ENCODE measurements around the gene QSOX2. TPM values are rescaled to one million over a fixed set of nuclear protein-coding genes. Genes with fewer than 3 reads are reported as not detected.
A peak's percentile ranks its signal among the peaks of the same experiment; 100 is the strongest.

The QSOX2 gene
- 19.0 TPM for polyA plus RNA-seq (2013)

DNA sequence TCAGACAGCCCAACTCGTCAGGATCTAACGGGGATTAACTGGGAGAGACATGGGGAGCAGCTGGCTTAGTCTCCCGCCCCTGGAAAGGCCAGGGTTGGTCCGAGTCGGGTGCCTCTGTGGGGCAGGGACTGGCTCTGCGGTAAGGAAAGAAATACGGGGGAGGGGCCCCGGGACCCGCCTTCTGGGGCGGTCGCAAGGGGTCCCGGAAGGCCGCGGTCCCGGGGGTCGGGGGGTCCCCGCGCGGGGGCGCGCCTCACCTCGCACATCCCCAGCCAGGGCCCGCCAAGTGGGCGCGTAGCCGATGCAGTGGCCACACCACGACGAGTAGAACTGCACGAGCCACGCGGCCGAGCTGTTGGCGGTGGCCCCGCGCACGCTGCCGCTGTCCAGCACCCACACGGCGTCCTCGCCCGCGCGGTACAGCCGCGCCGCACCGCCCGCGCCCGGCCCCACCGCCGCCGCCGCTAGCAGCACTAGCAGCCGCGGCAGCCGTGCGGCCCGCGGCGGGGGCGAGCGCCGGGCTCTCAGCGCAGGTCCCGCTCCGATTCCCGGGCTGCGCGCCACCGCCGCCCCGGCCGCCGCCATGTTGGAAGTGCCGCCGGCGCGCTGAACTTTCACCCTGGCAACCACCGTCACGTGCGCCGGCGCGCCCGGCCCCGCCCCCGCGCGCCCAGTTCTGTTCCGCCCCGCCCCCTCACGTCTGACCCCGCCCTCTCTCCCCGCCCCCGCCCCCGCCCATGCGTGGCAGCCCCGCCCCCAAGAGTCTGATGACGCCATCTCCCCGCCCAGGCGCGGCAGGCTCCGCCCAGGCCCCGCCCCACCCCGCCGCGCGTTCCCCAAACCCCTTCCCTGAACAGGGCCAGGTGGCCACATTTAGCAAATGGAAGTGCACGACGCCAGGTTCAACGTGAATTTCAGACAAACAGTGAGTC lies at the start of gene QSOX2:
Gene QSOX2 (minus strand): TSS at position 594 of the 932 bp plus-strand sequence. CDS start 9 bp downstream, at position 585.
- no peaks in the 10 kb centered on the region for H3K9me3 ChIP-seq (ENCODE audit: control extremely low read depth in 1 of 5, control insufficient read depth in 4 of 5, insufficient read depth in 2 of 5, low read depth in 1 of 5, low read length in 4 of 5)
- H3K36me3 ChIP-seq (ENCODE audit: control insufficient read depth in 4 of 4, insufficient read depth in 4 of 4, low read length in 3 of 4), result peaks cover 0 to 21% (median 2%) of the 10 kb centered on the region in 4 experiments
- ChIA-PET POLR2A (interaction anchor here (0.8 kb wide), 1 partner anchor 1165 kb away, joined by 3 read pairs; no protein-coding TSS in a partner anchor), CTCF (interaction anchor here (1.6 to 2.5 kb wide), 2 partner anchors 12 to 21 kb away, joined by 4 to 7 read pairs; no protein-coding TSS in a partner anchor)
- peaks cover 0 to 2% (median 0%) of the 10 kb centered on the region in 5 experiments for H3K27me3 ChIP-seq (replicated peaks in 2 of 5; ENCODE audit: control insufficient read depth in 4 of 5, insufficient read depth in 5 of 5, low read length in 4 of 5)
- peak; percentile 77 to 85 (median 82) for DNase-seq
- peaks cover 16 to 32% (median 24%) of the 10 kb centered on the region in 4 experiments for H3K4me1 ChIP-seq (ENCODE audit: control extremely low read depth in 1 of 4, control insufficient read depth in 4 of 4, insufficient read depth in 4 of 4, low read length in 3 of 4)
- 0% methylated on average over 77 of the region's 112 CpGs for WGBS (ENCODE audit: insufficient coverage)
- H3K27ac ChIP-seq (ENCODE audit: insufficient read depth in 1 of 2, low read depth in 1 of 2, low read length in 2 of 2, poor library complexity in 1 of 2, severe bottlenecking in 2 of 2), result peak within 1 kb of the TSS in 1 of 2 experiments; percentile 63
- H3K4me3 ChIP-seq (ENCODE audit: control insufficient read depth in 1 of 7, extremely low read depth in 1 of 7, insufficient read depth in 4 of 7, low read depth in 2 of 7, low read length in 6 of 7), result peak within 1 kb of the TSS; percentile 58 to 92 (median 80)

GRCh38 chr9:136295055-136295454 lies 49.4 kb upstream of the QSOX2 start:
- no peak overlapping the region for H3K4me3 ChIP-seq (ENCODE audit: control insufficient read depth in 1 of 7, extremely low read depth in 1 of 7, insufficient read depth in 4 of 7, low read depth in 2 of 7, low read length in 6 of 7)
- peaks cover 0 to 18% (median 10%) of the 10 kb centered on the region in 4 experiments for H3K4me1 ChIP-seq (ENCODE audit: control extremely low read depth in 1 of 4, control insufficient read depth in 4 of 4, insufficient read depth in 4 of 4, low read length in 3 of 4)
- over 99% methylated on average over 16 of the region's 16 CpGs for WGBS (ENCODE audit: insufficient coverage)
- ChIA-PET CTCF (interaction anchor here (0.8 kb wide), 1 partner anchor 24 kb away, joined by 3 read pairs; no protein-coding TSS in a partner anchor), POLR2A (no interaction called here)
- H3K9me3 ChIP-seq (ENCODE audit: control extremely low read depth in 1 of 5, control insufficient read depth in 4 of 5, insufficient read depth in 2 of 5, low read depth in 1 of 5, low read length in 4 of 5), result no peaks in the 10 kb centered on the region
- no peaks in the 10 kb centered on the region for H3K27me3 ChIP-seq (replicated peaks in 2 of 5; ENCODE audit: control insufficient read depth in 4 of 5, insufficient read depth in 5 of 5, low read length in 4 of 5)
- H3K36me3 ChIP-seq (ENCODE audit: control insufficient read depth in 4 of 4, insufficient read depth in 4 of 4, low read length in 3 of 4), result no peaks in the 10 kb centered on the region
- no peak for DNase-seq
- H3K27ac ChIP-seq (ENCODE audit: insufficient read depth in 1 of 2, low read depth in 1 of 2, low read length in 2 of 2, poor library complexity in 1 of 2, severe bottlenecking in 2 of 2), result no peak overlapping the region

DNA sequence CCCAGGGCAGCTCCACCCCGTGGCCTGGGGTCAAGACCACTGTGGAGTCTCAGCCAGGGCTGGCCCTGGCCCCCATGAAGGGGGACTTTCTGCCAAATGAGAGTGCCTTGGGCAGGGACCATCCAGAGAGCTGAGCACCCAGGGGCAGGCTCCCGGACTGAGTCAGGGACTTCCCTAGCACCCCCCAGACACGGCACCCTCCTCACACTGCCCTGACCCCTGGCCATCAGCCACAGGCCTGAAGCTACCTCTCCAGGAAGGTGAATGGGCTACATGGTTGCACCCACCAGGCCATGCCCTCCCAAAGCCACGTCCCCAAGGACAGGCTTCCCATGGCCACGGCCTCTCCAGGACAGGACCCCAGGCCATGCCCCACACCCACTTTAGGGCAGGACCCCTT lies 48.8 kb upstream of the QSOX2 start:
- Histone ChIP-seq H3K9me3 (ENCODE audit: control extremely low read depth in 1 of 5, control insufficient read depth in 4 of 5, insufficient read depth in 2 of 5, low read depth in 1 of 5, low read length in 4 of 5) (no peaks in the 10 kb centered on the region), H3K4me3 (ENCODE audit: control insufficient read depth in 1 of 7, extremely low read depth in 1 of 7, insufficient read depth in 4 of 7, low read depth in 2 of 7, low read length in 6 of 7) (no peak overlapping the region), H3K27ac (ENCODE audit: insufficient read depth in 1 of 2, low read depth in 1 of 2, low read length in 2 of 2, poor library complexity in 1 of 2, severe bottlenecking in 2 of 2) (no peak overlapping the region), H3K36me3 (ENCODE audit: control insufficient read depth in 4 of 4, insufficient read depth in 4 of 4, low read length in 3 of 4) (no peaks in the 10 kb centered on the region), H3K27me3 (replicated peaks in 2 of 5; ENCODE audit: control insufficient read depth in 4 of 5, insufficient read depth in 5 of 5, low read length in 4 of 5) (no peaks in the 10 kb centered on the region), H3K4me1 (ENCODE audit: control extremely low read depth in 1 of 4, control insufficient read depth in 4 of 4, insufficient read depth in 4 of 4, low read length in 3 of 4) (peaks cover 0 to 12% (median 4%) of the 10 kb centered on the region in 4 experiments)
- no peak for DNase-seq
- ChIA-PET POLR2A (no interaction called here), CTCF (interaction anchor here (0.8 kb wide), 1 partner anchor 25 kb away, joined by 3 read pairs; no protein-coding TSS in a partner anchor)
- WGBS (ENCODE audit: insufficient coverage), result 87% methylated on average over 4 of the region's 5 CpGs

- no peak for DNase-seq
- ChIA-PET POLR2A (no interaction called here), CTCF (no interaction called here)
- H3K27ac ChIP-seq (ENCODE audit: insufficient read depth in 1 of 2, low read depth in 1 of 2, low read length in 2 of 2, poor library complexity in 1 of 2, severe bottlenecking in 2 of 2), result no peak overlapping the region
- WGBS (ENCODE audit: insufficient coverage), result 83% methylated on average over 14 of the region's 14 CpGs
- H3K4me3 ChIP-seq (ENCODE audit: control insufficient read depth in 1 of 7, extremely low read depth in 1 of 7, insufficient read depth in 4 of 7, low read depth in 2 of 7, low read length in 6 of 7), result no peak overlapping the region
- H3K36me3 ChIP-seq (ENCODE audit: control insufficient read depth in 4 of 4, insufficient read depth in 4 of 4, low read length in 3 of 4), result no peaks in the 10 kb centered on the region
- H3K4me1 ChIP-seq (ENCODE audit: control extremely low read depth in 1 of 4, control insufficient read depth in 4 of 4, insufficient read depth in 4 of 4, low read length in 3 of 4), result peaks cover 0 to 3% (median 0%) of the 10 kb centered on the region in 4 experiments
- H3K27me3 ChIP-seq (replicated peaks in 2 of 5; ENCODE audit: control insufficient read depth in 4 of 5, insufficient read depth in 5 of 5, low read length in 4 of 5), result no peaks in the 10 kb centered on the region
- no peaks in the 10 kb centered on the region for H3K9me3 ChIP-seq (ENCODE audit: control extremely low read depth in 1 of 5, control insufficient read depth in 4 of 5, insufficient read depth in 2 of 5, low read depth in 1 of 5, low read length in 4 of 5)
Measured at GRCh38 chr9:136293476-136294077, 48.0 kb upstream of the QSOX2 start.

DNA sequence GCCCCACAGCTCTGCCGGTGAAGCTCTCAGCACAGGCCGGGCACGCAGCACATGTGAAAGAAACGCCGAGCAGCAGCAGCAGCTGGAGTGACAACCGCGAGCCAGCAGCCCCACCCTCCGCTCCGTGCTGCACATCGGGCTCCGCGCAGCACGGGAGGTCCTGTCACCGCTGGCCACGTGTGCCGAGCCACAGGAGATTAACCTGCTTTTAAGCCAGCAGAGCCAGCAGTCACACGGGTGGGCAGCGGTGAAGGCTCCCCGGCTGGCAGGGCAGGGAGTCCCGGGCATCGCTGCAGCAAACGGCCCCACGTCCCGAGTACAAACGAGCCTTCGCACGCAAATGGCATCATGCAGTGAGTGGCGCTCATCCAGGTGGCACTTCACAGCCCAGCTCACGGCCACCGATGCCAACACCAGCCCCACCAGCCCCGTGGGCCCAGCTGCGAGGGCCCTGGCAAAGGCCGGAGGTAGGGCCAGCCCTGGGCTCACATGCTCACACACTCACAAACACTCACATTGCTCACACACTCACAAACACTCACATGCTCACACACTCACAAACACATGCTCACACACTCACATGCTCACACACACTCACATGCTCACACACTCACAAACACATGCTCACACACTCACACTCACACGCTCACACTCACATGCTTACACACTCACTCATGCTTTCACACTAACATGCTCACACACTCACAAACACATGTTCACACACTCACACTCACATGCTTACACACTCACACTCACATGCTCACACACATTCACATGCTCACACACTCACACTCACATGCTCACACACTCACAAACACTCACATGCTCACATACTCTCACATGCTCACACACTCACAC lies 47.2 kb upstream of the QSOX2 start:
- H3K27me3 ChIP-seq (replicated peaks in 2 of 5; ENCODE audit: control insufficient read depth in 4 of 5, insufficient read depth in 5 of 5, low read length in 4 of 5), result no peaks in the 10 kb centered on the region
- H3K4me3 ChIP-seq (ENCODE audit: control insufficient read depth in 1 of 7, extremely low read depth in 1 of 7, insufficient read depth in 4 of 7, low read depth in 2 of 7, low read length in 6 of 7), result no peak overlapping the region
- no peaks in the 10 kb centered on the region for H3K9me3 ChIP-seq (ENCODE audit: control extremely low read depth in 1 of 5, control insufficient read depth in 4 of 5, insufficient read depth in 2 of 5, low read depth in 1 of 5, low read length in 4 of 5)
- no peak overlapping the region for H3K27ac ChIP-seq (ENCODE audit: insufficient read depth in 1 of 2, low read depth in 1 of 2, low read length in 2 of 2, poor library complexity in 1 of 2, severe bottlenecking in 2 of 2)
- WGBS (ENCODE audit: insufficient coverage), result 90% methylated on average over 28 of the region's 34 CpGs
- CTCF ChIA-PET, result no interaction called here
- DNase-seq, result no peak
- POLR2A ChIA-PET, result no interaction called here
- peaks cover 0 to under 1% (median 0%) of the 10 kb centered on the region in 4 experiments for H3K4me1 ChIP-seq (ENCODE audit: control extremely low read depth in 1 of 4, control insufficient read depth in 4 of 4, insufficient read depth in 4 of 4, low read length in 3 of 4)
- H3K36me3 ChIP-seq (ENCODE audit: control insufficient read depth in 4 of 4, insufficient read depth in 4 of 4, low read length in 3 of 4), result no peaks in the 10 kb centered on the region

DNA sequence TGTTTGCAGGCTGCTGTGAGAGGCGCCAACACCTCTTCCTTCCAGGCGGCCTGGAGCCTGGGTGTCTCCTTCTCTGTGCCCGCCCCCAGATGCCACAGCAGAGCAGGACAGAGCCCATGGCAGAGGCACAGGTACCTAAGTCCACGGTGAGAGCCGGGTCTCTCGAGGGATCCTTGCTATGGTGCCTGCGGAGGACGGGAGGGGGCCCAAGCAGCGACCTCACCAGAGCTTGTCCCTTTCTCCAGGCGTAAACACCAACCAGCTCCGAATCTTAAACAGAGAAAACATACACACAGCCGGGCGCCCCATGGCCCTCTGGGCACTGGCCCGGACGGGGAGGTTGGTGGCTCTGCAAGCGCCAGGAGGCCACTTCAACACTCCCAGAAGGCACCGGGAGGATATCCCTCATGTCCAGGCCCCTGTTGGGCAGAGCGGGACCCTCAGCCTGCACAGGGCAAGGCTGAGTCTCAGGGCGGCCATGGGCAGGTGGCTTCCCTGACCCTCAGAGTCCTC lies 46.5 kb upstream of the QSOX2 start:
- Histone ChIP-seq H3K27ac (ENCODE audit: insufficient read depth in 1 of 2, low read depth in 1 of 2, low read length in 2 of 2, poor library complexity in 1 of 2, severe bottlenecking in 2 of 2) (no peak overlapping the region), H3K9me3 (ENCODE audit: control extremely low read depth in 1 of 5, control insufficient read depth in 4 of 5, insufficient read depth in 2 of 5, low read depth in 1 of 5, low read length in 4 of 5) (no peaks in the 10 kb centered on the region), H3K4me1 (ENCODE audit: control extremely low read depth in 1 of 4, control insufficient read depth in 4 of 4, insufficient read depth in 4 of 4, low read length in 3 of 4) (no peaks in the 10 kb centered on the region), H3K4me3 (ENCODE audit: control insufficient read depth in 1 of 7, extremely low read depth in 1 of 7, insufficient read depth in 4 of 7, low read depth in 2 of 7, low read length in 6 of 7) (no peak overlapping the region), H3K27me3 (replicated peaks in 2 of 5; ENCODE audit: control insufficient read depth in 4 of 5, insufficient read depth in 5 of 5, low read length in 4 of 5) (no peaks in the 10 kb centered on the region), H3K36me3 (ENCODE audit: control insufficient read depth in 4 of 4, insufficient read depth in 4 of 4, low read length in 3 of 4) (no peaks in the 10 kb centered on the region)
- no peak for DNase-seq
- 94% methylated on average over 16 of the region's 19 CpGs for WGBS (ENCODE audit: insufficient coverage)
- ChIA-PET CTCF (no interaction called here), POLR2A (no interaction called here)
